ENCODE measurements around the gene CD4. TPM values are rescaled to one million over a fixed set of nuclear protein-coding genes. Genes with fewer than 3 reads are reported as not detected.
A peak's percentile ranks its signal among the peaks of the same experiment; 100 is the strongest.

CD4 gene
- total RNA-seq, 1 donor from 2014 or later: not detected

- DNase-seq (ENCODE audit: low read depth, low spot score): no peak
These were observed 24.2 kb upstream of the CD4 start for GRCh38 chr12:6765048-6765633.

GRCh38 chr12:6765634-6766581 lies 23.4 kb upstream of the CD4 start, which contains the start of gene PTMS:
TSS of gene PTMS (plus strand) at chr12:6766363. CDS start at chr12:6766706, 343 bp downstream.
- DNase-seq (ENCODE audit: low read depth, low spot score): peak; percentile 68

- no peak for DNase-seq (ENCODE audit: low read depth, low spot score)
These were observed 22.5 kb upstream of the CD4 start for GRCh38 chr12:6766651-6767349.

GRCh38 chr12:6767353-6768319 lies 21.7 kb upstream of the CD4 start:
- no peak for DNase-seq (ENCODE audit: low read depth, low spot score)

- DNase-seq (ENCODE audit: low read depth, low spot score): no peak
These were observed 20.9 kb upstream of the CD4 start for GRCh38 chr12:6768437-6768914.

- DNase-seq (ENCODE audit: low read depth, low spot score): no peak
These were observed 20.3 kb upstream of the CD4 start for GRCh38 chr12:6768990-6769389.

- DNase-seq (ENCODE audit: low read depth, low spot score): no peak
These were observed 19.7 kb upstream of the CD4 start for GRCh38 chr12:6769666-6770065.

- no peak for DNase-seq (ENCODE audit: low read depth, low spot score)
These were observed 19.2 kb upstream of the CD4 start for GRCh38 chr12:6770094-6770493.

- DNase-seq (ENCODE audit: low read depth, low spot score): no peak
These were observed 18.7 kb upstream of the CD4 start for GRCh38 chr12:6770600-6770999.

- DNase-seq (ENCODE audit: low read depth, low spot score): no peak
These were observed 18.2 kb upstream of the CD4 start for GRCh38 chr12:6771091-6771495.

GRCh38 chr12:6771509-6772330 lies 17.6 kb upstream of the CD4 start:
- no peak for DNase-seq (ENCODE audit: low read depth, low spot score)

GRCh38 chr12:6772331-6772695 lies 17.0 kb upstream of the CD4 start, which contains the start of gene LAG3:
TSS of gene LAG3 (plus strand) at chr12:6772520. CDS start at chr12:6772853, 333 bp downstream.
- no peak for DNase-seq (ENCODE audit: low read depth, low spot score)

- DNase-seq (ENCODE audit: low read depth, low spot score): no peak
These were observed 16.4 kb upstream of the CD4 start for GRCh38 chr12:6772726-6773589.

GRCh38 chr12:6773590-6774351 lies 15.6 kb upstream of the CD4 start:
- no peak for DNase-seq (ENCODE audit: low read depth, low spot score)

GRCh38 chr12:6774499-6775062 lies 14.7 kb upstream of the CD4 start:
- no peak for DNase-seq (ENCODE audit: low read depth, low spot score)

- no peak for DNase-seq (ENCODE audit: low read depth, low spot score)
These were observed 13.8 kb upstream of the CD4 start for GRCh38 chr12:6775185-6776174.

- no peak for DNase-seq (ENCODE audit: low read depth, low spot score)
These were observed 11.9 kb upstream of the CD4 start for GRCh38 chr12:6777386-6777785.

All from pulmonary artery endothelial cell (primary cell).